ENCODE measurements around the gene VWA8.

DNA sequence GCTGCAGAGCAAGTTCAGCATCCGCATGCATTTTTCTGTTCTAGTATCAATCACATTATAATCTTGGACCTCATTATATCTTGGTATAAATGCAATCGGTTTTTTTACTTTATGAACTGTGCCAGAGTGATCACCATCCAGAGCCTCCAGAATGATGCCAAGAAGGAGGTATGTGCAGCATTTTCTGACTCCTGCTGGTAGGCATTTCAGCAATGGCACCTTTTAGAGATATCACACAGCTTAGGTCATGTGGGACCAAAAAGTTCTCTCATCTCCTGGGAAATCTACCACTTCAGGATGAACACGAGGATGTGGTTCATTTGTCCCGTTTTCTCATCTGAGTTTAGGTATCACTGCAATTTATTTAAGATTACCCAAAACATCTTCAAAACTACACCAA, 220.4 kb downstream of the VWA8 start:
- TF ChIP-seq CTCF (conservative IDR thresholded peaks at IDR 0.05) (no peak), ZFX (IDR thresholded peaks at IDR 0.05) (no peak)

Measured in C4-2B (cell line).